Measurements from ENCODE around the gene CTSH.
A peak's percentile ranks its signal among the peaks of the same experiment; 100 is the strongest.
"Not testable (repeated sequence)": the region's sequence is repeated elsewhere in the genome, so short reads cannot be mapped to it uniquely, and the experiment has no call there.

Gene CTSH

DNA sequence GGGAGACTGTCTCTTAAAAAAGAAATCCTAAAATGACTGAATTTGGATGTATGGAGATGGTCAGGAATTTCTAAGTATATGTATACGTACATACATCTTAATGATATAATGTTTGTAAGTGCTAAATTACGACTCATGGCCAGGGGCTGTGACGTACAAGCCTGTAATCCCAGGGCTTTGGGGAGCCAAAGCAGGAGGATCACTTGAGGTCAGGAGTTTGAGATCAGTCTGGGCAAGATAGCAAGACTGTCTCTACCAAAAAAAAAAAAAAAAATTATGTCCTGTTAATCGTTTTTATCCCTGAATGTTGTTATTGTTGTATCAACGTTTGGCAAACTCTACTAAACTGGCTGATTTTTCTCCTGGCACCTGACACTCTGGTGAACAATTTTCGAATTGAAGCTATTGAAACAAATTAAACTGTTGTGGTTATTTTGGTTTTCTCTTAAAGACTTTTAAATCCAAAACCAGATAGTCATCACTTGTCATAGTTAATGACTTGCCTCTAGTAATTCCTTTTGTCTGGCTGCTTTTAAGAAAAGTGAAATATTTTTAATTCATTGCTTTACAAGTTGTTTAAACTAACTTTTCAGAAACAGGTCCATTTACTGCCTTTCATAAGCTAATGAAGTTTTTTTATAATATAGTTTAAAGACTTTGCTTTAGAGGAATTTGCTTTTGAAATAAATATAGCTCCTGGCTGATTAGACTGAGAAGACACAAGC lies 65.2 kb downstream of the CTSH start:
- no peak for DNase-seq

DNA sequence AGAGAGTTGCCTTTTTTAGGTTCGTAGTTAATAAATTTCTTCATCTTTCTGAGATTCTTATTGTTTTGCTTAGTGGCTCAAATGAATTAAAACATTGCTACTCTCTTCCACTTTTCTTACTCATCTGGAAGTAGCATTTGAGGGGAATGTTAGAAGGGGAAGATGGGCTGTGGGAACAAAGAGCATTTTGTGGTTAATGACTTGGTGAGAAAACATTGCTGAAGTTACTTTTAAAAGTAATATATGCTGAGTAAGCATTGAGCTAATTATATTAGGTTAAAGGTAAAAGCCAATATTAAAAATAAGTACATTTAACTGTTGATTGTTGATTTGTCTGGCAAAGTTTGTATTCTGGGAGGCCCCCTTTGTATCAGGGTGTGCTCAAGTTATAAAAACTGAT lies 66.5 kb downstream of the CTSH start:
- DNase-seq: no peak

DNA sequence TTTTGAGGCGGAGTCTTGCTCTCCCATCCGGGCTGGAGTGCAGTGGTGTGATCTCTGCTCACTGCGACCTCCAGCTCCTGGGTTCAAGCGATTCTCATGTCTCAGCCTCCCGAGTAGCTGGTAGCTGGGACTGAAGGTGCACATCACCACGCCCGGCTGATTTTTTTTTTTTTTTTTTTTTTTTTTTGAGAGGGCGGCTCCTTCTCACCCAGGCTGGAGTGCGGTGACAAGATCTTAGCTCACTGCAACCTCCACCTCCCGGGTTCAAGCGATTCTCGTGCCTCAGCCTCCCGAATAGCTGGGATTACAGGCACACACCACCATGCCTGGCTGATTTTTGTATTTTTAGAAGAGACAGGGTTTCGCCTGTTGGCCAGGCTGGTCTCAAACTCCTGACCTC lies 67.9 kb downstream of the CTSH start:
- DNase-seq: not testable (repeated sequence)

DNA sequence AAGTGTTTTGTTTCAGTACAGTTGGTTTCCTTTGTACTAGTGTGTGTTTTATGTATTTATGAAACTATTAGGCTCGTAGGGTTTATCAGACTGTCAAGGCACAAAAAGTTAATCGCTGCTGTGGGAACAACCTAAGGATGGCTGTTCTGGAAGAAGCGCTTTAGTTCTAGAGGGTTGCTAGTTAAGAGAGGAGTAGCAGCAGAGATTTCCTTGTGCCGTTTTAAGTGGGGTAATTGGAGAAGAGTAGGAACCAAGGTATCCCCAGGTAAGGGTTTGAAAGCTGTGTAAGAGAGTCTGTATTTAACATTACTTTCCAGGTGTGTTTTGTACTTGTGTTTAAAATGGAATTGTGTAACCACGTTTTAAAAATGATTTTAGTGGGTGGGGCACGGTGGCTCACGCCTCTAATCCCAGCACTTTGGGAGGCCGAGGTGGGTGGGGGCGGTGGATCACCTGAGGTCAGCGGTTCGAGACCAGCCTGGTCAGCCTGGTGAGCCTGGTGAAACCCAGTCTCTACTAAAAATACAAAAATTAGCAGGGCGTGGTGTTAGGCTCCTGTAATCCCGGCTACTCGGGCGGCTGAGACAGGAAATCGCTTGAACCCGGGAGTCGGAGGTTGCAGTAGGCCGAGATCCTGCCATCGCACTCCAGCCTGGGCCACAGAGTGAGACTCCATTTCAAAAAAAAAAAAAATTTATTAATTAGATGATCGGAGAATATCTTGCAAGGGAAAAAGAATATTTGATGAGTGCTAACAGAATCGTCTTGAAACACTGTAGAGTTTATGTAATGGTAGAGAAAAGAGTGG lies 69.5 kb downstream of the CTSH start:
- no peak for DNase-seq

DNA sequence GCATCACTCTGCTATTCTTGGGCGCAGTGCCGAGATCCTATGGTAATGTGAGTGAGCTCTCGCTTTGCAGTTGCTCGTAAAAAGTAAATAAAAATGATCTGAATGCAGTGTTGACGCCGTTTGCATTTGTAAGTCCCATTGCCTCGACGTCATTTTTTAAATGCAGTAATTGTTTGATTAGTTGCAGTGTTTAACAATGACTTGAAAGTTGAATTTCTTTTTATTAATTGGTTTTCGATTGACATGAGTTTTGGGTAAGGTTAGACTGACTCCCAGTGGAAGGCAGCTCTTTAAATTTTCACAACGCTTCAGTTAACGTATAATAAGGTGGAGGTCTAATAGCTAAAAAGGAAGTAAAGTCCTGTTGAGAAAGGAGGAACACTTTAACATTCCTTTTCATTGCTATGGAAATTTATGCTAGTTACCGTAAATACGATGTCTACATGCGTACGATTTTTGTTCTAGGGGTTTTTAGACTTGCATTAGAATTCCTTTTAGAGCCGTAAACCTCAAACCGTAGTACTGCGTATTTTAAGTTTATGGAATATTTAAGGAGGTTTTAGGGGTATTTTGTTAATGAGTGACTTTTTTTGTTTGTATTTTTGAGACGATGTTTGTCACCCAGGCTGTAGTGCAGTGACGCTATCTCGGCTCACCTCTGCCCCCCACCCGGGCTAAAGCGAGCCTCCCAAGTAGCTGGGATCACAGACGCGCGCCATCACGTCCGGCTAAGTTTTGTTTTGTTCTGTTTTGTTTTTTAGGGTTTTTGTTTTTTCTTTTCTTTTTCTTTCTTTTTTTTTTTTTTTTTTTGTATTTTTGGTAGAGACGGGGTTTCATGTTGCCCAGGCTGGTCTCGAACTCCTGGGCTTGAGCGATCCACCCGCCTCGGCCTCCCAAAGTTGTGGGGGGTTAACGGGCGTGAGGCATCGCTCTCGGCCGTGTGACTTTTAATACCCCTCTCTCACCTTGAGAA lies 70.8 kb downstream of the CTSH start:
- no peak for DNase-seq

DNA sequence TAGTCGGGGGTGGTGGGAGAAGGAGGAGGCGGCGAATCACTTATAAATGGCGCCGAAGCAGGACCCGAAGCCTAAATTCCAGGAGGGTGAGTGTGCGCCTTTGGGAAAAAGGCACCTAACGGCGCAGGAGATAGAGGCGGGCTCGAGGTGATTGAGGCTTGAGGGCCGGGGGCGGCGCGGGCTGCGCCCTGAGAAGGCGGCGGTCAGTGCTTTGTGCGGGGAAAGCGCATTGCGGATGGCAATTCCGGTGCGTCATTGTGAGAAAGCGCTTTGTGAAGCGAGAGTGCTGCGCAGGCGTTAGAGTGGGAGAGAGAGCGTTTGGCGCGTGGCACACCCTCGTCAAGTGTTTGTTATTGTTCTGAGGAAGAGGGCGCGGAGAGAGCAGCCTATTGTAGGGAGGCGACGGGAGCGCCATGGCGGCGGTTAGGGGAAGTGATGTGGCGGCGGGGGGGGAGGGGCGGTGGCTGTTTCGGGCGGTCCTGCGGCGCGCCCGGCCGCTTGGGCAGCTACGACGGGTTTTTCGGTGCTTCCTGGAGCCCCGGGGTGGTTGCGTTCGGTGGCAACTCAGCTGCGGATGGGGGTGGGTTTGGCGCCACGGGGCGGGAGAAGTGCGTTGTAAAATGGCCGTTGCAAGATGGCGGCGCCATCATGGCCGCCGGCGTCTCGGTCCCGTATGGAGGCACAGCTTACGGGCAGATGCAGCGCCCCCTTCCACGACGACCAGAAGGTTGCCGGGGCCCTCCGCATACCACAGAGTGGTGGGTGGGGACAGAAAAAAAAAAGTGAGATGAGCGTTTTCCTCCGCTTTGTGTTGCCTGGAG lies 71.7 kb downstream of the CTSH start:
- peak; percentile 71 for DNase-seq

DNA sequence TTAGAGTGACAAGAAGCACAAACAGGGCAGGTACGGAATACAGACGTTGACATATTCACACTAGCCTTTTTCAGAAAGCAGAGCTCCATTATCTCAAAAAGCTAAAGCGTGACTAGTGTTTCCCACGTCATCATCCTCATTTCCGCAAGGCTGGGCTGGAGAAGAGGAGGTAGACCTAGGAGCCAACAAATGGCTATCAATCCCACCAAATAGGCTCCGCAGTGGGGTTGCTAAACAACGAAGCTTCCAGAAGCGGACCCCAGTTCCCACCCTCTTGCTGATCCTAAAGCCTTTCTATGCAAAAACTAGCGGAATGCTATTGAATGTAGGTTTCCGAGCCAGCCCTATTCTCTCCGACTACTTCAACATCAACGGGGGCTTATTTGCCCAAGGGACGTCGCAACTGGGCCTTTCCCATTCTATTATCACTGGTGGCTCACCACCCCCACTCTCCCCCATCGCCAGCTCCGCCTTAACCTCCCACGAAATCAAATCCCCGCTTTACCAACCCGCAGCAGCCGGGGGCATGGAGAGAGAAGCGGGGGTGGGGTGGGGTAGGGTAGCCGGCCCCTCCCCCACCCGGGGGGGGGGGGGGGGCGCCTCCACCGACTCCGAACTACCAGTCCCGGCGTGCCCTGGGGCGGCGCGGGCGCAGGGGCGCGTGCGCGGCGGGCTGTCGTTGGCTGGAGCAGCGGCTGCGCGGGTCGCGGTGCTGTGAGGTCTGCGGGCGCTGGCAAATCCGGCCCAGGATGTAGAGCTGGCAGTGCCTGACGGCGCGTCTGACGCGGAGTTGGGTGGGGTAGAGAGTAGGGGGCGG lies 72.5 kb downstream of the CTSH start, which contains the start of gene MORF4L1:
Gene MORF4L1 (plus strand): TSS at position 736 of the 817 bp plus-strand sequence. CDS start 128 bp downstream, outside the sequence.
- peak; percentile 95 for DNase-seq

DNA sequence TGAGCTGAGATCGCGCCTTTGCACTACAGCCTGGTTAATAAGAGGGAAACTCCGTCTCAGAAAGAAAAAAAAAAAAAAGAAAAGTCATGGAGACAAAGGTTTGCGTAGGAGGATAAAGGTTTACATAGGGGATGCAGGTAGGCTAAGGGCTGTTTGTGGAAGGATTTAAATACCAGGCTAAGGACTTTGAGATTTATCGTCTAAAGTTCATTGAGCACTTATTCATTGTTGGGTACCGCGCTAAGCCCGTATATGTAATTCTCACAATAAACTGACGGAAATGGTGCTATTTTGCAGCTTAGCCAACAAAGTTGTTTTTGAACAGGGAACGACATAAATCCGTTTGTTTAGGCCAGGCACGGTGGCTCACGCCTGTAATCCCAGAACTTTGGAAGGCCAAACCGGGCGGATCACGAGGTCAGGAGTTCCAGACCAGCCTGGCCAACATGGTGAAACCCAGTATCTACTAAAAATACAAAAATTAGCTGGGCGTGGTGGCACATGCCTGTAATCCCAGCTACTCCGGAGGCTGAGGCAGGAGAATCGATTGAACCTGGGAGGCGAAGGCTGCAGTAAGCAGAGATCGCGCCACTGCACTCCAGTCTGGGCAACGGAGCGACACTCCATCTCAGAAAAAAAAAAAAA lies 73.2 kb downstream of the CTSH start:
- not testable (repeated sequence) for DNase-seq
